ENCODE data around the gene TCN2. TPM values are rescaled to one million over a fixed set of nuclear protein-coding genes. Genes with fewer than 3 reads are reported as not detected.
A peak's percentile ranks its signal among the peaks of the same experiment; 100 is the strongest.

The TCN2 gene
- total and polyA plus RNA-seq, 4 experiments from 2014 or later = 0.93 to 2.3 (median 1.2) TPM

GRCh38 chr22:30578481-30578880 is 28.5 kb upstream of the TCN2 start:
- Histone ChIP-seq H3K27ac (ENCODE audit: low read depth, low read length) (no peak overlapping the region), H3K4me3 (ENCODE audit: low read length in 2 of 2) (no peak overlapping the region), H3K27me3 (ENCODE audit: insufficient read depth, low read length) (no peaks in the 10 kb centered on the region), H3K4me1 (ENCODE audit: insufficient read depth, low read length) (peaks cover 4% of the 10 kb centered on the region), H3K9me3 (ENCODE audit: control insufficient read depth in 1 of 2, low read length in 2 of 2) (no peaks in the 10 kb centered on the region), H3K36me3 (ENCODE audit: insufficient read depth, low read length) (peaks cover 75% of the 10 kb centered on the region)
- peaks cover 2 to 20% (median 6%) of the 10 kb centered on the region in 4 donors for H3K4me1 Mint-ChIP-seq
- H3K27me3 Mint-ChIP-seq = no peaks in the 10 kb centered on the region
- H3K36me3 Mint-ChIP-seq = peaks cover 58 to 69% of the 10 kb centered on the region in 2 donors
- DNase-seq = no peak
- CTCF ChIA-PET (ENCODE audit: partially characterized antibody) = no interaction called here
- H3K27ac Mint-ChIP-seq = no peak overlapping the region
- no peak overlapping the region for H3K4me3 Mint-ChIP-seq
- intact Hi-C loops (cut with micrococcal nuclease) = no loop called here
- H3K9me3 Mint-ChIP-seq = no peaks in the 10 kb centered on the region
- POLR2A ChIA-PET (ENCODE audit: partially characterized antibody) = no interaction called here

- DNase-seq = no peak
- H3K27me3 Mint-ChIP-seq = no peaks in the 10 kb centered on the region
- Histone ChIP-seq H3K27me3 (ENCODE audit: insufficient read depth, low read length) (no peaks in the 10 kb centered on the region), H3K9me3 (ENCODE audit: control insufficient read depth in 1 of 2, low read length in 2 of 2) (no peaks in the 10 kb centered on the region), H3K4me1 (ENCODE audit: insufficient read depth, low read length) (no peaks in the 10 kb centered on the region), H3K27ac (ENCODE audit: low read depth, low read length) (no peak overlapping the region), H3K4me3 (ENCODE audit: low read length in 2 of 2) (no peak overlapping the region), H3K36me3 (ENCODE audit: insufficient read depth, low read length) (peaks cover 96% of the 10 kb centered on the region)
- no peak overlapping the region for H3K27ac Mint-ChIP-seq
- intact Hi-C loops (cut with micrococcal nuclease) = no loop called here
- POLR2A ChIA-PET (ENCODE audit: partially characterized antibody) = interaction anchor here (0.8 kb wide), 2 partner anchors 9 to 10 kb away, joined by 3 read pairs; no protein-coding TSS in a partner anchor
- peaks cover 73 to 82% of the 10 kb centered on the region in 2 donors for H3K36me3 Mint-ChIP-seq
- no peaks in the 10 kb centered on the region for H3K9me3 Mint-ChIP-seq
- H3K4me3 Mint-ChIP-seq = no peak overlapping the region
- peaks cover 1 to 8% (median 4%) of the 10 kb centered on the region in 4 donors for H3K4me1 Mint-ChIP-seq
- CTCF ChIA-PET (ENCODE audit: partially characterized antibody) = interaction anchor here (1.4 kb wide), 1 partner anchor 339 kb away, joined by 3 read pairs; no protein-coding TSS in a partner anchor
Observed at GRCh38 chr22:30580896-30581295, 26.1 kb upstream of the TCN2 start.

- CTCF ChIA-PET (ENCODE audit: partially characterized antibody) = no interaction called here
- Mint-ChIP-seq H3K4me3 (no peak overlapping the region), H3K4me1 (peaks cover 0 to 2% (median under 1%) of the 10 kb centered on the region in 4 donors), H3K36me3 (peaks cover 72 to 82% of the 10 kb centered on the region in 2 donors), H3K27me3 (no peaks in the 10 kb centered on the region), H3K27ac (no peak overlapping the region), H3K9me3 (no peaks in the 10 kb centered on the region)
- Histone ChIP-seq H3K9me3 (ENCODE audit: control insufficient read depth in 1 of 2, low read length in 2 of 2) (no peaks in the 10 kb centered on the region), H3K27me3 (ENCODE audit: insufficient read depth, low read length) (no peaks in the 10 kb centered on the region), H3K36me3 (ENCODE audit: insufficient read depth, low read length) (peaks cover 96% of the 10 kb centered on the region), H3K4me1 (ENCODE audit: insufficient read depth, low read length) (no peaks in the 10 kb centered on the region), H3K27ac (ENCODE audit: low read depth, low read length) (no peak overlapping the region), H3K4me3 (ENCODE audit: low read length in 2 of 2) (no peak overlapping the region)
- no peak for DNase-seq
- intact Hi-C loops (cut with micrococcal nuclease) = no loop called here
- POLR2A ChIA-PET (ENCODE audit: partially characterized antibody) = no interaction called here
Observed at GRCh38 chr22:30582051-30582450, 24.9 kb upstream of the TCN2 start.

- H3K27ac Mint-ChIP-seq = no peak overlapping the region
- POLR2A ChIA-PET (ENCODE audit: partially characterized antibody) = no interaction called here
- CTCF ChIA-PET (ENCODE audit: partially characterized antibody) = no interaction called here
Observed at GRCh38 chr22:30582788-30583545, 24.0 kb upstream of the TCN2 start.

GRCh38 chr22:30584441-30584840 is 22.5 kb upstream of the TCN2 start:
- H3K9me3 ChIP-seq (ENCODE audit: control insufficient read depth in 1 of 2, low read length in 2 of 2) = no peaks in the 10 kb centered on the region
- H3K4me1 ChIP-seq (ENCODE audit: insufficient read depth, low read length) = no peaks in the 10 kb centered on the region
- intact Hi-C loops (cut with micrococcal nuclease) = no loop called here
- POLR2A ChIA-PET (ENCODE audit: partially characterized antibody) = no interaction called here
- H3K27me3 Mint-ChIP-seq = no peaks in the 10 kb centered on the region
- CTCF ChIA-PET (ENCODE audit: partially characterized antibody) = no interaction called here
- DNase-seq = no peak
- no peaks in the 10 kb centered on the region for H3K9me3 Mint-ChIP-seq
- H3K27me3 ChIP-seq (ENCODE audit: insufficient read depth, low read length) = no peaks in the 10 kb centered on the region
- peaks cover 71 to 78% of the 10 kb centered on the region in 2 donors for H3K36me3 Mint-ChIP-seq
- no peak overlapping the region for H3K27ac ChIP-seq (ENCODE audit: low read depth, low read length)
- H3K36me3 ChIP-seq (ENCODE audit: insufficient read depth, low read length) = peaks cover 88% of the 10 kb centered on the region
- peaks cover 0 to 5% (median 0%) of the 10 kb centered on the region in 4 donors for H3K4me1 Mint-ChIP-seq
- H3K4me3 ChIP-seq (ENCODE audit: low read length in 2 of 2) = no peak overlapping the region
- peak overlapping the region in 1 of 7 donors; percentile 43 for H3K27ac Mint-ChIP-seq
- H3K4me3 Mint-ChIP-seq = no peak overlapping the region

More at GRCh38 chr22:30582788-30583545, 24.0 kb upstream of the TCN2 start:
- Histone ChIP-seq H3K4me1 (ENCODE audit: insufficient read depth, low read length) (no peaks in the 10 kb centered on the region), H3K27me3 (ENCODE audit: insufficient read depth, low read length) (no peaks in the 10 kb centered on the region), H3K27ac (ENCODE audit: low read depth, low read length) (no peak overlapping the region), H3K36me3 (ENCODE audit: insufficient read depth, low read length) (peaks cover 98% of the 10 kb centered on the region), H3K9me3 (ENCODE audit: control insufficient read depth in 1 of 2, low read length in 2 of 2) (no peaks in the 10 kb centered on the region), H3K4me3 (ENCODE audit: low read length in 2 of 2) (no peak overlapping the region)
- intact Hi-C loops (cut with micrococcal nuclease) = no loop called here
- Mint-ChIP-seq H3K36me3 (peaks cover 73 to 82% of the 10 kb centered on the region in 2 donors), H3K4me3 (no peak overlapping the region), H3K4me1 (peaks cover 0 to 2% (median 0%) of the 10 kb centered on the region in 4 donors), H3K9me3 (no peaks in the 10 kb centered on the region), H3K27me3 (no peaks in the 10 kb centered on the region)
- DNase-seq = no peak

GRCh38 chr22:30586414-30586813 is 20.6 kb upstream of the TCN2 start:
- Histone ChIP-seq H3K9me3 (ENCODE audit: control insufficient read depth in 1 of 2, low read length in 2 of 2) (no peaks in the 10 kb centered on the region), H3K36me3 (ENCODE audit: insufficient read depth, low read length) (peaks cover 68% of the 10 kb centered on the region), H3K4me3 (ENCODE audit: low read length in 2 of 2) (no peak overlapping the region), H3K27me3 (ENCODE audit: insufficient read depth, low read length) (no peaks in the 10 kb centered on the region), H3K27ac (ENCODE audit: low read depth, low read length) (no peak overlapping the region), H3K4me1 (ENCODE audit: insufficient read depth, low read length) (peaks cover 17% of the 10 kb centered on the region)
- ChIA-PET CTCF (ENCODE audit: partially characterized antibody) (interaction anchor here (1.2 kb wide), 1 partner anchor 20 kb away, joined by 3 read pairs; no protein-coding TSS in a partner anchor), POLR2A (ENCODE audit: partially characterized antibody) (no interaction called here)
- no peak for DNase-seq
- Mint-ChIP-seq H3K36me3 (peaks cover 63% of the 10 kb centered on the region in 2 donors), H3K27ac (no peak overlapping the region), H3K27me3 (no peaks in the 10 kb centered on the region), H3K9me3 (no peaks in the 10 kb centered on the region), H3K4me3 (no peak overlapping the region), H3K4me1 (peaks cover 0 to 10% (median 4%) of the 10 kb centered on the region in 4 donors)
- intact Hi-C loops (cut with micrococcal nuclease) = no loop called here

- DNase-seq = no peak
- H3K27me3 Mint-ChIP-seq = peaks cover 3 to 7% of the 10 kb centered on the region in 2 donors
- peaks cover 0 to 10% (median 4%) of the 10 kb centered on the region in 4 donors for H3K4me1 Mint-ChIP-seq
- H3K27me3 ChIP-seq (ENCODE audit: insufficient read depth, low read length) = no peaks in the 10 kb centered on the region
- no peaks in the 10 kb centered on the region for H3K9me3 ChIP-seq (ENCODE audit: control insufficient read depth in 1 of 2, low read length in 2 of 2)
- H3K27ac Mint-ChIP-seq = no peak overlapping the region
- ChIA-PET POLR2A (ENCODE audit: partially characterized antibody) (interaction anchor here (0.6 to 2.4 kb wide), 10 partner anchors 10 to 1039 kb away, joined by 3 to 19 read pairs (median 4); partner anchors contain the start of genes GAL3ST1, MORC2, SLC35E4 and TCN2), CTCF (ENCODE audit: partially characterized antibody) (interaction anchor here (0.8 to 1.9 kb wide), 5 partner anchors 11 to 329 kb away, joined by 3 to 7 read pairs (median 3); no protein-coding TSS in a partner anchor)
- H3K27ac ChIP-seq (ENCODE audit: low read depth, low read length) = peak overlapping the region; percentile 78
- intact Hi-C loops (cut with micrococcal nuclease) = loop anchor here (1.0 to 5.0 kb wide), 4 partner anchors 76 to 1886 kb away; partner anchors contain the start of genes DUSP18 and NF2
- H3K36me3 Mint-ChIP-seq = peaks cover 29 to 35% of the 10 kb centered on the region in 2 donors
- H3K4me1 ChIP-seq (ENCODE audit: insufficient read depth, low read length) = peaks cover 22% of the 10 kb centered on the region
- H3K4me3 ChIP-seq (ENCODE audit: low read length in 2 of 2) = peak overlapping the region; percentile 50 to 99
- peaks cover 22% of the 10 kb centered on the region for H3K36me3 ChIP-seq (ENCODE audit: insufficient read depth, low read length)
- H3K9me3 Mint-ChIP-seq = no peaks in the 10 kb centered on the region
- H3K4me3 Mint-ChIP-seq = no peak overlapping the region
Observed at GRCh38 chr22:30591191-30591587, 15.8 kb upstream of the TCN2 start.
